Endothelial cell of umbilical vein (primary cell): ENCODE data around the gene FBXL17. TPM values are rescaled to one million over a fixed set of nuclear protein-coding genes. Genes with fewer than 3 reads are reported as not detected.

Source experiments
- BruUV-seq: library from RNA; stranded (reverse); fragments of 400-500 nt; replicated peaks from 2 replicates; lab custom pipeline; 2021; lab: Mats Ljungman, UMichigan
- CTCF ChIA-PET: fragments of 300-600, 350-600 bp; sonication (Branson Sonifier 250); formaldehyde crosslinking; loops from one replicate; lab custom pipeline; 2021; ENCODE audit warnings: antibody characterized with exemption, inconsistent platforms; lab: Charles Lee
- POLR2A ChIA-PET: fragments of 300-600, 350-600 bp; sonication (Branson Sonifier 250); formaldehyde crosslinking; loops from one replicate; lab custom pipeline; 2021; ENCODE audit warnings: antibody characterized with exemption, inconsistent platforms; lab: Charles Lee
- DNase-seq: peaks from one replicate; pipeline ENCODE4 v3.0.0-alpha.2; 2011; ENCODE audit warnings: low read depth, low spot score
- FAIRE-seq: peaks from 2 replicates; lab custom pipeline; 2011; peaks lifted over from hg19 to GRCh38; lab: Jason Lieb, UNC
- H2AFZ ChIP-seq: 2 replicates; pipeline ENCODE4 v1.6.0; 2012; ENCODE audit warnings: low read depth, low read length, control low read depth, inconsistent platforms
- H3K27ac ChIP-seq: 2 replicates; pipeline ENCODE4 v1.5.1; 2011; ENCODE audit warnings: low read depth, mild to moderate bottlenecking, control low read depth, low read length, moderate library complexity; ENCODE audit not compliant: insufficient read depth
- H3K27me3 ChIP-seq, 2 experiments: 2 replicates each; pipeline versions ENCODE4 v1.6.0 to v1.6.1; 2011; ENCODE audit warnings: low read length in 2 of 2, mixed read lengths in 1 of 2; ENCODE audit not compliant: control insufficient read depth in 2 of 2, insufficient read depth in 2 of 2
- H3K36me3 ChIP-seq, 2 experiments: 2 replicates in 1 of 2; 3 replicates in 1 of 2; pipeline ENCODE4 v1.5.1; 2011; ENCODE audit warnings: low read length in 2 of 2, mild to moderate bottlenecking in 1 of 2, moderate library complexity in 1 of 2; ENCODE audit not compliant: control insufficient read depth in 2 of 2, insufficient read depth in 2 of 2; ENCODE audit errors: extremely low read depth in 1 of 2
- H3K4me1 ChIP-seq: 3 replicates; pipeline ENCODE4 v1.5.1; 2011; ENCODE audit warnings: mild to moderate bottlenecking, low read length; ENCODE audit not compliant: control insufficient read depth, insufficient read depth; ENCODE audit errors: extremely low read depth
- H3K4me2 ChIP-seq: 2 replicates; pipeline ENCODE4 v1.6.1; 2011; ENCODE audit warnings: low read length, control low read depth, mixed read lengths; ENCODE audit not compliant: insufficient read depth
- H3K4me3 ChIP-seq, 3 experiments: fragments of 200-600 bp in 1 of 3; sonication (generic), shearing (Covaris generic) in 1 of 3; replicated peaks in 1 of 3; 2 replicates each; pipeline ENCODE4 v1.5.1; 2011 to 2016; ENCODE audit warnings: control low read depth in 3 of 3, low read length in 3 of 3, mild to moderate bottlenecking in 2 of 3, inconsistent platforms in 1 of 3, low read depth in 1 of 3, moderate library complexity in 1 of 3; ENCODE audit not compliant: insufficient read depth in 1 of 3
- H3K79me2 ChIP-seq: 2 replicates; pipeline ENCODE4 v1.6.0; 2012; ENCODE audit warnings: low read length, inconsistent platforms; ENCODE audit not compliant: control insufficient read depth, insufficient read depth
- H3K9ac ChIP-seq: replicated peaks from 2 replicates; pipeline ENCODE3; 2011; ENCODE audit warnings: low read length, control low read depth; ENCODE audit not compliant: insufficient read depth; ENCODE audit errors: extremely low read depth
- H3K9me1 ChIP-seq: replicated peaks from 3 replicates; pipeline ENCODE4 v1.6.0; 2011; ENCODE audit warnings: mild to moderate bottlenecking, low read length; ENCODE audit not compliant: control insufficient read depth, insufficient read depth; ENCODE audit errors: extremely low read depth
- H3K9me3 ChIP-seq: replicated peaks from 2 replicates; pipeline ENCODE4 v1.5.1; 2012; ENCODE audit warnings: low read length, inconsistent platforms; ENCODE audit not compliant: control insufficient read depth, insufficient read depth
- H4K20me1 ChIP-seq: replicated peaks from 2 replicates; pipeline ENCODE3; 2011; ENCODE audit warnings: mild to moderate bottlenecking, low read length; ENCODE audit not compliant: control insufficient read depth, insufficient read depth; ENCODE audit errors: extremely low read depth
- EZH2 ChIP-seq: IDR thresholded peaks from 2 replicates; pipeline ENCODE4 v1.6.1; 2012; ENCODE audit warnings: borderline replicate concordance, low read depth, mild to moderate bottlenecking, moderate library complexity, low read length, inconsistent platforms; ENCODE audit not compliant: severe bottlenecking
- FOS ChIP-seq: IDR thresholded peaks from 2 replicates; pipeline ENCODE4 v1.6.1; 2011; ENCODE audit warnings: mild to moderate bottlenecking, low read length, moderate library complexity, borderline replicate concordance; ENCODE audit not compliant: insufficient read depth
- GATA2 ChIP-seq: IDR thresholded peaks from 2 replicates; pipeline ENCODE4 v1.7.0; 2011; ENCODE audit warnings: low read depth, mild to moderate bottlenecking, moderate library complexity, mixed read lengths, low read length; ENCODE audit not compliant: insufficient read length, insufficient read depth
- JUN ChIP-seq: IDR thresholded peaks from 2 replicates; pipeline ENCODE4 v1.6.1; 2011; ENCODE audit warnings: borderline replicate concordance, low read depth; ENCODE audit not compliant: insufficient read length, insufficient read depth
- MYC ChIP-seq: IDR thresholded peaks from one replicate; pipeline ENCODE4 v1.6.1; 2011; ENCODE audit warnings: mild to moderate bottlenecking, low read depth, low read length
- POLR2A ChIP-seq: IDR thresholded peaks from 2 replicates; pipeline ENCODE4 v1.6.1; 2012; ENCODE audit warnings: low read depth, mild to moderate bottlenecking, control low read depth, low read length
- POLR2AphosphoS5 ChIP-seq: IDR thresholded peaks from 2 replicates; pipeline ENCODE4 v1.6.1; 2012; ENCODE audit warnings: low read depth, mild to moderate bottlenecking, control low read depth, low read length, moderate library complexity; ENCODE audit not compliant: insufficient read depth
- dilution Hi-C: fragments of 300-500 bp; cut with MboI; formaldehyde crosslinking; loops from one replicate; pipeline ENCODE4 v1.15.0; 2019; ENCODE audit warnings: low sequenced_read_pairs; ENCODE audit not compliant: extremely low pct_ligation_motif_present
- intact Hi-C: fragments of 100-400 bp; cut with micrococcal nuclease; formaldehyde crosslinking; loops from one replicate; pipeline ENCODE4 v1.10.0; 2022
- polyA plus RNA-seq, 4 experiments: library from polyadenylated mRNA; depleted of rRNA in 3 of 4; stranded (reverse) in 3 of 4; unstranded in 1 of 4; fragments of >200 nt; gene quantifications; 2 replicates each; pipeline versions ENCODE4 v1.2.1 to v1.2.3, GENCODE V29; 2011 to 2012; ENCODE audit warnings: missing spikeins in 1 of 4
- total RNA-seq: library from RNA; stranded (reverse); gene quantifications from 2 replicates; pipeline ENCODE4 v1.2.3, GENCODE V29; 2021
- TF ChIP-seq, protein P1 (sequence below): IDR thresholded peaks from 2 replicates; pipeline ENCODE4 v1.6.1; 2011; ENCODE audit not compliant: insufficient read depth, insufficient read length
- TF ChIP-seq, protein P2 (sequence below), 2 donors: IDR thresholded peaks; 1 replicate in 1 of 2; 2 replicates in 1 of 2; pipeline ENCODE4 v1.5.1; 2011; ENCODE audit warnings: low read length in 2 of 2, mild to moderate bottlenecking in 2 of 2, moderate library complexity in 2 of 2, control low read depth in 1 of 2, inconsistent platforms in 1 of 2, low read depth in 1 of 2; ENCODE audit not compliant: insufficient read depth in 1 of 2; ENCODE audit errors: extremely low read depth in 1 of 2

FBXL17 gene
- total and polyA plus RNA-seq, 2 donors (not counting 3 experiments of a cell fraction or from before 2014, with no cell fraction given), result 2.7 to 8.8 TPM

DNA sequence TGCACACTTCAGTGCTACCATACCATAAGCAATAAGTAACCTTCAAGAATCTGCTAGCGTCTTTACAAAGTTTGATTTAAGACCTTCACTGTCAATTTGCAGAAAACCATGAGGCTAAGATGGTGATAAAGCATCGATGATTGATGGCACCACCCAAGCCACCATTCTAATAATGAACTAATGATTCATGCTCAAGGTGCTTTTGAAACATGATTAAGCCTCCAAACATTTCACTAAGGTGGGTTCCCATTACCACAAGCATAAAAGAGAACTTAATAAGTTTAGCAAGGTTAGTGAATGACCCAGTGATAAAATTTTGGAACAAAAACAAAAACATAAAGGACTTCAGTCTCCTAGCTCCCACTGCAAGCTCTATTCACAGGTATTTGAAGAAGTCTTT, 214.7 kb downstream of the FBXL17 start:
- H3K27ac ChIP-seq, result no peak overlapping the region
- TF ChIP-seq, protein P1, sequence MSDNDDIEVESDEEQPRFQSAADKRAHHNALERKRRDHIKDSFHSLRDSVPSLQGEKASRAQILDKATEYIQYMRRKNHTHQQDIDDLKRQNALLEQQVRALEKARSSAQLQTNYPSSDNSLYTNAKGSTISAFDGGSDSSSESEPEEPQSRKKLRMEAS, result no peak
- TF ChIP-seq FOS (no peak), POLR2A (no peak), JUN (no peak)
- H3K79me2 ChIP-seq, result no peaks in the 10 kb centered on the region
- no TSS peak for BruUV-seq
- no peak overlapping the region for H3K9ac ChIP-seq
- dilution Hi-C loops (no loop called here), intact Hi-C loops (no loop called here)
- CTCF ChIA-PET, result interaction anchor here (0.9 kb wide), 1 partner anchor 93 kb away, joined by 3 read pairs; no protein-coding TSS in a partner anchor
- H3K27me3 ChIP-seq, result no peaks in the 10 kb centered on the region
- H3K4me2 ChIP-seq, result no peak overlapping the region
- no peaks in the 10 kb centered on the region for H4K20me1 ChIP-seq
- no peaks in the 10 kb centered on the region for H3K9me1 ChIP-seq
- no peaks in the 10 kb centered on the region for H3K4me1 ChIP-seq
- FAIRE-seq (no peak), DNase-seq (no peak)
- no peaks in the 10 kb centered on the region for H3K36me3 ChIP-seq
- no peaks in the 10 kb centered on the region for H3K9me3 ChIP-seq
- H3K4me3 ChIP-seq, result no peak overlapping the region
- H2AFZ ChIP-seq, result no peak overlapping the region
- POLR2A ChIA-PET, result no interaction called here

DNA sequence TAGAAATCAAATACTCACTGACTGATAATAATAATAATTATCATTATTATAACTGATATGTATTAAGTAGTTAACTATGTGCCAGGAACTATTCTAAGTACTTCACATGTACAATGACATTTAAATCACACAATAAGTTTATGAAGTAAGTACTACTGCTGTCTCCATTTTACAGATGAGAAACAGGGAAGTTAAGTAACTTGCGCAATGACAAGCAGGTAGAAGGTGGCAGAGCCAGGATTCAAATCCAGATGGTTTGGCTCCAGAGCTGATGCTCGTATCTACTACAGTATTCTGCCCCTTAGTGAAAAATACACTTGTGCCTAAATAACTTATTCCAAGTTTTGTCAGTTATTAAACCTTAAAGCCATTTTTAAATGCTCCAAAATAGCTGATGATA, 217.3 kb downstream of the FBXL17 start:
- no TSS peak for BruUV-seq
- H3K4me3 ChIP-seq, result no peak overlapping the region
- no peaks in the 10 kb centered on the region for H3K27me3 ChIP-seq
- no peaks in the 10 kb centered on the region for H3K9me3 ChIP-seq
- FAIRE-seq (no peak), DNase-seq (no peak)
- H3K9me1 ChIP-seq, result no peaks in the 10 kb centered on the region
- POLR2A ChIA-PET, result no interaction called here
- CTCF ChIA-PET, result no interaction called here
- intact Hi-C loops (no loop called here), dilution Hi-C loops (no loop called here)
- no peak overlapping the region for H2AFZ ChIP-seq
- no peak overlapping the region for H3K4me2 ChIP-seq
- no peaks in the 10 kb centered on the region for H3K36me3 ChIP-seq
- no peaks in the 10 kb centered on the region for H4K20me1 ChIP-seq
- TF ChIP-seq POLR2AphosphoS5 (no peak), FOS (no peak), MYC (no peak), EZH2 (no peak), JUN (no peak), POLR2A (no peak), GATA2 (no peak)
- TF ChIP-seq, protein P1, result no peak
- TF ChIP-seq, protein P2, sequence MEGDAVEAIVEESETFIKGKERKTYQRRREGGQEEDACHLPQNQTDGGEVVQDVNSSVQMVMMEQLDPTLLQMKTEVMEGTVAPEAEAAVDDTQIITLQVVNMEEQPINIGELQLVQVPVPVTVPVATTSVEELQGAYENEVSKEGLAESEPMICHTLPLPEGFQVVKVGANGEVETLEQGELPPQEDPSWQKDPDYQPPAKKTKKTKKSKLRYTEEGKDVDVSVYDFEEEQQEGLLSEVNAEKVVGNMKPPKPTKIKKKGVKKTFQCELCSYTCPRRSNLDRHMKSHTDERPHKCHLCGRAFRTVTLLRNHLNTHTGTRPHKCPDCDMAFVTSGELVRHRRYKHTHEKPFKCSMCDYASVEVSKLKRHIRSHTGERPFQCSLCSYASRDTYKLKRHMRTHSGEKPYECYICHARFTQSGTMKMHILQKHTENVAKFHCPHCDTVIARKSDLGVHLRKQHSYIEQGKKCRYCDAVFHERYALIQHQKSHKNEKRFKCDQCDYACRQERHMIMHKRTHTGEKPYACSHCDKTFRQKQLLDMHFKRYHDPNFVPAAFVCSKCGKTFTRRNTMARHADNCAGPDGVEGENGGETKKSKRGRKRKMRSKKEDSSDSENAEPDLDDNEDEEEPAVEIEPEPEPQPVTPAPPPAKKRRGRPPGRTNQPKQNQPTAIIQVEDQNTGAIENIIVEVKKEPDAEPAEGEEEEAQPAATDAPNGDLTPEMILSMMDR (IDR thresholded peaks at IDR 0.05; ENCODE audit: extremely low read depth in 1 of 2, insufficient read depth in 1 of 2, low read depth in 1 of 2, low read length in 2 of 2), result no peak
- no peaks in the 10 kb centered on the region for H3K79me2 ChIP-seq
- H3K27ac ChIP-seq, result no peak overlapping the region
- H3K4me1 ChIP-seq, result no peaks in the 10 kb centered on the region
- no peak overlapping the region for H3K9ac ChIP-seq
